GM12873 (cell line): Measurements from ENCODE around the gene HPCAL1.

Experiments used
- TF ChIP-seq, protein P1 (sequence below): IDR thresholded peaks from 2 replicates; pipeline ENCODE4 v1.5.1; 2012; ENCODE audit warnings: low read depth, mild to moderate bottlenecking, moderate library complexity, low read length, control low read depth; ENCODE audit not compliant: insufficient read depth; ENCODE audit errors: missing control alignments

HPCAL1 gene

DNA sequence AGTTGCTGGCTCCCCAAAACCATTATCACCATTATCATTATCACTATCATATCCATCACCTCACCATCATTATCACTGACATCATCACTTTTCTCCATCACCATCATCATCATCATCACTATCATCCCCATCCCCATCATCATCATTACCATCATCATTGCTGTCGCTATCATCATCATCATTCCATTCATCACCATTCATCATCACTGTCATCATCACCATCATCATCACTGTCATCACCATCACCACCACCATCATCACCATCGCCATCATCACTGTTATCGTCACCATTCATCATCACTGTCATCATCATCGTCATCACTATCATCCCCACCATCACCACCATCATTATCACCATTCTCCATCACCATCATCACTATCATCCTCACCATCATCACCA lies 9.0 kb downstream of the HPCAL1 start:
- TF ChIP-seq, protein P1, sequence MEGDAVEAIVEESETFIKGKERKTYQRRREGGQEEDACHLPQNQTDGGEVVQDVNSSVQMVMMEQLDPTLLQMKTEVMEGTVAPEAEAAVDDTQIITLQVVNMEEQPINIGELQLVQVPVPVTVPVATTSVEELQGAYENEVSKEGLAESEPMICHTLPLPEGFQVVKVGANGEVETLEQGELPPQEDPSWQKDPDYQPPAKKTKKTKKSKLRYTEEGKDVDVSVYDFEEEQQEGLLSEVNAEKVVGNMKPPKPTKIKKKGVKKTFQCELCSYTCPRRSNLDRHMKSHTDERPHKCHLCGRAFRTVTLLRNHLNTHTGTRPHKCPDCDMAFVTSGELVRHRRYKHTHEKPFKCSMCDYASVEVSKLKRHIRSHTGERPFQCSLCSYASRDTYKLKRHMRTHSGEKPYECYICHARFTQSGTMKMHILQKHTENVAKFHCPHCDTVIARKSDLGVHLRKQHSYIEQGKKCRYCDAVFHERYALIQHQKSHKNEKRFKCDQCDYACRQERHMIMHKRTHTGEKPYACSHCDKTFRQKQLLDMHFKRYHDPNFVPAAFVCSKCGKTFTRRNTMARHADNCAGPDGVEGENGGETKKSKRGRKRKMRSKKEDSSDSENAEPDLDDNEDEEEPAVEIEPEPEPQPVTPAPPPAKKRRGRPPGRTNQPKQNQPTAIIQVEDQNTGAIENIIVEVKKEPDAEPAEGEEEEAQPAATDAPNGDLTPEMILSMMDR, result no peak

DNA sequence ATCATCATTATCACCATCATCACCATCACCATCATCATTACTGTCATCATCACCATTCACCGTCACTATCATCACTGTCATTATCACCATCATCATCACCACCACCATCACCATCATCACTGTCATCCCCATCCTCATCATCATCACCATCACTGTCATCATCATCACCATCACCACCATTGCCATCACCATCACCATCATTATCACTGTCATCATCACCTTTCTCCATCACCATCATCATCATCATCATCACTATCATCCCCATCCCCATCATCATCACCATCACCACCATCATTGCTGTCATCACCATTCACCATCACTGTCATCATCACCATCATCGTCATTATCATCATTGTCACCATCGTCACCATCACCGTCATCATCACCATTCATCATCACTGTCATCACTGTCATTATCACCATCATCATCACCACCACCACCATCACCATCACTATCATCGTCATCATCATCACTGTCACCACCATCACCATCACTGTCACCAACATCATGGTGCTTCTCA lies 9.8 kb downstream of the HPCAL1 start:
- TF ChIP-seq, protein P1, result no peak

DNA sequence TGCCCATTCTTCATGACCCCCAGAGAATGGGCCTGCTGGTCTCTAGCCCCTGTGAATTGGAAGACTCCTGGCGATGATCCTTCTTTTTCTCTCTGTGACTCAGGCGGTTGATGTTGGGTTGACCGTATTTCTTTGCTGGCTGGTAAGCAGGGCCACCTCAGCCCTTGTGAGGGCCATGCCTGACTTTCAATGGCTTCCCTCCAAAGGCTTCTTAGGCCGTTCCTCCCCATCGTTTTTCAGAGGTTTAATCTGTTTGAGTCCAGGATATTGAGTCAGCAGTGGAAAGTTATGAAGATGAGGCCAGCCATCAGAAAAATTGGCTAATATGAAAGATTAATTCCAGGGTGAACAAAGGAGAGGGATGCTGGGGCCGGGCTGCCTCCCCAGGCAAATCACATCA lies 13.6 kb downstream of the HPCAL1 start:
- TF ChIP-seq, protein P1, result no peak

DNA sequence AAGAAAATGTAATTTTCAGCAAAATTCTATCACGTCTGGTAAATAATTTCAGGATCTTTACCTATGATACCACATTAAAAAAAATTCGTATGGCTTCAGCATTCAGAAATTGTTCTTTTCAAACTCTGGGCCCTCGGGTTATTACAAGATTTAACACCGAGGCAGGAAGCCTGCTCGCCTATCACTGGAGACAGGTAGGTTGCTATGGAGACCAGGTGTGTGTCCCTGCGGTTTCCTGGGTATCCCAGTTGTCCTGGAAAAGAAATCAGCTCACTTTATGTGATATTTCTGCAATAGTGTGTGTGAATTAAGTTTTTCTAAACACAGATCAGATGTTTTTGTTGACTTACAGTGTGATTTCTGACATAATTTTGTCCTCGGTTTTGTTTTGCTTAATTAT lies 14.2 kb downstream of the HPCAL1 start:
- TF ChIP-seq, protein P1, result no peak

DNA sequence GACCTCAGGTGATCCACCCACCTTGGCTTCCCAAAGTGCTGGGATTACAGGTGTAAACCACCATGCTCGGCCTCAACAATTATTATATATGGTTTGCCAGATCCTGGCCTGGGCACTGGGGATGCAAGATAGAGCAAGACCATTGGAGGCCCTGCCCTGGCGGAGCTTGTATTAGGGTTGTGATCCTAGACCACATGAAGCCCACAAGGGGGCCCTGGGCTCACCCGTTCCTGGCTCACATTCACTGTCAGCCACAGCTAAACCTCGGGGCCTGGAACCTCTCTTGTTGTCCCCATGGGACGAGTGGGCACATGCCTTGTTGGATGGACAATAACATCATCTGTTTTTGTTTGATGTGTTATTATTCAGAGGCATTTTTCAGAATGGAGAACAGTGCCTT lies 14.9 kb downstream of the HPCAL1 start:
- TF ChIP-seq, protein P1, result no peak

DNA sequence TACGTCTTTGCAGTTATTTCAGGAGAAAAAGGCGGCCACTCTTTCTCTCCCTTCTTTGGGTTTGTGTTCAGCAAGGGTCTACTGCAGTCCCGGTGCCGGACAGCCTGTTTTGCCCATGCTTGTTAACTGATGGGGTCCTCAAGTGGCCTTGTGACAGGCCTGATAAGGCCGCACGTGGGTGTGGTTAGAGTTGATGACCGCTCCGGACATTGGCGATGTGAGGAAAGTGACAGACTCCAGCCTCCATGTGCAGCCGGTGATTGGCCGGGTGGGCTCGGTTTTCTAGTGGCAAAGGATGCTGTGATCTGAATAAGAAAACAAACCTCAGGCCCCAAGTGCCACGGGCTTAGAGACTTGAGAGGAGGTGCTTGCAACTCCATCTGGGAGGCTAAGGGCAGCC lies 15.6 kb downstream of the HPCAL1 start:
- TF ChIP-seq, protein P1, result no peak

DNA sequence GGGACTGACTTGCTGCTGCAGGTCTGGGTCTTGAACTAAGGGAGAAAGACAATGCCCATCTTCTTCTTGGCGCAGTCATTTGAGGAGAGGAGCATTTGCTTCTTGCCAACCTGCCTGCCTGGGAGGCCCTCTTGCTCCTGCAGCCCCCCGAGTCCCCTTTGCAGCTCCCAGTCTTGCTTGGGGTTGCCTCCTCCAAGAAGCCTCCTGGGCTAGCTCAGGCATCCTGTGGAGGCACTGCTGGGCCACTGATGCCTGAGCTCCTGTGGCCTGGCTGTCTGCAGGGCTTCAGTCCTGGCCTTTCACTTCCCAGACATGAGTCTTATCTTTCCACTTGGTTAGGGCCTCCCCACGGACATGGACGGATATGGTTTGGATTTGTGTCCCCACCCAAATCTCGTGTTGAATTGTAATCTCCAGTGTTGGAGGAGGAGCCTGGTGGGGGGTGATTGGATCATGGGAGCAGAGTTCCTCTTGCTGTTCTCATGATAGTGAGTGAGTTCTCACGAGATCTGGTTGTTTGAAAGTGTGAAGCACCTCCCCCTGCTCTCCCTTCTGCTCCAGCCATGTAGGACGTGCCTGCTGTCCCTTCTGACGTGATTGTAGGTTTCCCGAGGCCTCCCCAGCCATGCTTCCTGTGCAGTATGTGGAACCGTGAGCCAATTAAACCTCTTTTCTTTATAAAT lies 17.3 kb downstream of the HPCAL1 start:
- TF ChIP-seq, protein P1, result no peak
